ENCODE measurements around the gene PVALEF.

PVALEF gene

GRCh38 chr17:81230043-81230820 lies 64.9 kb downstream of the PVALEF start:
- Mint-ChIP-seq H3K4me3 (no peak overlapping the region), H3K9me3 (no peaks in the 10 kb centered on the region), H3K27me3 (no peaks in the 10 kb centered on the region), H3K27ac (peak overlapping the region; percentile 14), H3K4me1 (ENCODE audit: low read depth) (peaks cover 47% of the 10 kb centered on the region), H3K36me3 (ENCODE audit: low read depth) (peaks cover 62% of the 10 kb centered on the region)
- intact Hi-C loops (cut with micrococcal nuclease): no loop called here

GRCh38 chr17:81231121-81231645 lies 65.9 kb downstream of the PVALEF start:
- H3K4me1 Mint-ChIP-seq (ENCODE audit: low read depth): peaks cover 55% of the 10 kb centered on the region
- H3K36me3 Mint-ChIP-seq (ENCODE audit: low read depth): peaks cover 72% of the 10 kb centered on the region
- H3K9me3 Mint-ChIP-seq: no peaks in the 10 kb centered on the region
- H3K27me3 Mint-ChIP-seq: no peaks in the 10 kb centered on the region
- H3K4me3 Mint-ChIP-seq: no peak overlapping the region
- H3K27ac Mint-ChIP-seq: no peak overlapping the region
- intact Hi-C loops (cut with micrococcal nuclease): no loop called here

GRCh38 chr17:81231766-81232581 lies 66.7 kb downstream of the PVALEF start:
- peaks cover 62% of the 10 kb centered on the region for H3K4me1 Mint-ChIP-seq (ENCODE audit: low read depth)
- no peaks in the 10 kb centered on the region for H3K9me3 Mint-ChIP-seq
- H3K27me3 Mint-ChIP-seq: no peaks in the 10 kb centered on the region
- no peak overlapping the region for H3K27ac Mint-ChIP-seq
- peaks cover 80% of the 10 kb centered on the region for H3K36me3 Mint-ChIP-seq (ENCODE audit: low read depth)
- intact Hi-C loops (cut with micrococcal nuclease): no loop called here
- H3K4me3 Mint-ChIP-seq: no peak overlapping the region
